Measurements from ENCODE around the gene NPY.

DNA sequence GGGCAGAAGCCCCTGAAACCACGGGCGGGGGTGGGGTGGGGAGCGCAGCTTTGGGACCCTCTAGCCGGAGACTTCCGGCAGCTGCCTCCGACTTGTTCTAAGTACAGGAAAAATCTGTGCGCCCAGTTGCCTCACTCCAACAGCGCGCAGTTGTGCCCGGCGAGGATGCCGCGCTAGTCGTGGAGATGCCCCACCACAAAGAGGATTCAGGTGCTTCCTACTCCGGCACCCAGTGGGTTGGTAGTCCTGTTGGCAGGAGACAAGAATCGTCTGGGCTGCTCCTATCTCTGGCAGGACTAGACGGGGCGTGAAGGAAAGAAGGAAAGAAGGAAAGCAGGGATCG, 465 bp upstream of the NPY start:
- TF ChIP-seq, protein P1, sequence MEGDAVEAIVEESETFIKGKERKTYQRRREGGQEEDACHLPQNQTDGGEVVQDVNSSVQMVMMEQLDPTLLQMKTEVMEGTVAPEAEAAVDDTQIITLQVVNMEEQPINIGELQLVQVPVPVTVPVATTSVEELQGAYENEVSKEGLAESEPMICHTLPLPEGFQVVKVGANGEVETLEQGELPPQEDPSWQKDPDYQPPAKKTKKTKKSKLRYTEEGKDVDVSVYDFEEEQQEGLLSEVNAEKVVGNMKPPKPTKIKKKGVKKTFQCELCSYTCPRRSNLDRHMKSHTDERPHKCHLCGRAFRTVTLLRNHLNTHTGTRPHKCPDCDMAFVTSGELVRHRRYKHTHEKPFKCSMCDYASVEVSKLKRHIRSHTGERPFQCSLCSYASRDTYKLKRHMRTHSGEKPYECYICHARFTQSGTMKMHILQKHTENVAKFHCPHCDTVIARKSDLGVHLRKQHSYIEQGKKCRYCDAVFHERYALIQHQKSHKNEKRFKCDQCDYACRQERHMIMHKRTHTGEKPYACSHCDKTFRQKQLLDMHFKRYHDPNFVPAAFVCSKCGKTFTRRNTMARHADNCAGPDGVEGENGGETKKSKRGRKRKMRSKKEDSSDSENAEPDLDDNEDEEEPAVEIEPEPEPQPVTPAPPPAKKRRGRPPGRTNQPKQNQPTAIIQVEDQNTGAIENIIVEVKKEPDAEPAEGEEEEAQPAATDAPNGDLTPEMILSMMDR (IDR thresholded peaks at IDR 0.05; ENCODE audit: low read length), result no peak
- no peak for TF ChIP-seq EZH2 (IDR thresholded peaks at IDR 0.05; ENCODE audit: borderline replicate concordance, low read length)
